Choroid plexus epithelial cell (primary cell): ENCODE results near the gene MFSD11.

Source experiments
- DNase-seq: peaks from one replicate; pipeline ENCODE4 v3.0.0-alpha.2; 2010; ENCODE audit warnings: low read depth
- H3K4me3 ChIP-seq: 2 replicates; pipeline ENCODE4 v1.5.1; 2011; ENCODE audit warnings: low read depth, mild to moderate bottlenecking, control low read depth, low read length, moderate library complexity
- TF ChIP-seq, protein P1 (sequence below): conservative IDR thresholded peaks from 2 replicates; pipeline ENCODE4 v1.5.1; 2011; ENCODE audit warnings: low read depth, mild to moderate bottlenecking, control low read depth, inconsistent platforms, low read length, moderate library complexity

MFSD11 gene

DNA sequence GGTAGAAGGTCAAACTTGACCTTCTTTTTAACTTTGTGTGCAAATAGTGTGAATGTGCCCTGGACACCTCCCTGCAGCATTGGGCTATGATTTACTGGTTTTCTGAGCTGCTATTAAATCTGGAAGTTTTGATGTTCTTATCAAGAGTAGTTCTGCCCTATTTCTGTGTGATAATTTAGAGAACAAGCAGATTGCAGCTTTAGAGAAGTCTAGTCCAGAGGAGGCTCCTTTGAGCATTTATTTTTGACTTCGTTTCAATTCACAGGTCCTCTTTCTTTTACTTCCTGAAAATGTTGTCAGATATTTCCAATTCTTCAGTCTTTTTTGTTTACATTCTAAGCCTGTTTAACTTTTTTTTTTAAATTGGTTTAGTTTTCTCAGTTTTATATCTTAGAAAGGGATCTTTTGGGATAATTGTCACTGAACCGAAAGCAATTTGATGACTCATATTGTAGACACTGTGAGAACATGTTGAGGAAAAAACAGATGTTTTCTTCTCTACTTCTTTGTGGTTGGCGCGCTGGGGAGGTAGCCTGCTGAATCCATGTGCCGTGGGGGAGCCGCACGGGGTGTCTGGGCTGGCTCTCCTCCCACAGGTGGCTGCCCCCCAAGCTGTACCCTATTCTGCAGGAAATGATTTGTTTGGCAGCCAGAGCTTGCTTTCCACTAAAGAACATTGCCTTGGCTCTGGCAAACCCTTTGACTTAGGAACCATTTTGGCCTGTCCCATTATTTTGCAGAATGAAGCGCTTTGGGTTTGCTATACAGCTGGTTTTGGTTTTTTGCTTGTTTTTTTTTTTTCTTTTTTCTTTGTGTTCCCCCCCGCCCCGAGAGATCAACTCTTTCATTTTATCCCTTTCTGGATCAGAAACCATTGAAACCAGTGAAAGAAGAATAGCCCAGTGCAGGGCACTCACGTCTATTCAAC is 53.4 kb downstream of the MFSD11 start:
- peak overlapping the region; percentile 12 for H3K4me3 ChIP-seq
- TF ChIP-seq, protein P1, sequence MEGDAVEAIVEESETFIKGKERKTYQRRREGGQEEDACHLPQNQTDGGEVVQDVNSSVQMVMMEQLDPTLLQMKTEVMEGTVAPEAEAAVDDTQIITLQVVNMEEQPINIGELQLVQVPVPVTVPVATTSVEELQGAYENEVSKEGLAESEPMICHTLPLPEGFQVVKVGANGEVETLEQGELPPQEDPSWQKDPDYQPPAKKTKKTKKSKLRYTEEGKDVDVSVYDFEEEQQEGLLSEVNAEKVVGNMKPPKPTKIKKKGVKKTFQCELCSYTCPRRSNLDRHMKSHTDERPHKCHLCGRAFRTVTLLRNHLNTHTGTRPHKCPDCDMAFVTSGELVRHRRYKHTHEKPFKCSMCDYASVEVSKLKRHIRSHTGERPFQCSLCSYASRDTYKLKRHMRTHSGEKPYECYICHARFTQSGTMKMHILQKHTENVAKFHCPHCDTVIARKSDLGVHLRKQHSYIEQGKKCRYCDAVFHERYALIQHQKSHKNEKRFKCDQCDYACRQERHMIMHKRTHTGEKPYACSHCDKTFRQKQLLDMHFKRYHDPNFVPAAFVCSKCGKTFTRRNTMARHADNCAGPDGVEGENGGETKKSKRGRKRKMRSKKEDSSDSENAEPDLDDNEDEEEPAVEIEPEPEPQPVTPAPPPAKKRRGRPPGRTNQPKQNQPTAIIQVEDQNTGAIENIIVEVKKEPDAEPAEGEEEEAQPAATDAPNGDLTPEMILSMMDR = no peak
- DNase-seq = peak; percentile 70

DNA sequence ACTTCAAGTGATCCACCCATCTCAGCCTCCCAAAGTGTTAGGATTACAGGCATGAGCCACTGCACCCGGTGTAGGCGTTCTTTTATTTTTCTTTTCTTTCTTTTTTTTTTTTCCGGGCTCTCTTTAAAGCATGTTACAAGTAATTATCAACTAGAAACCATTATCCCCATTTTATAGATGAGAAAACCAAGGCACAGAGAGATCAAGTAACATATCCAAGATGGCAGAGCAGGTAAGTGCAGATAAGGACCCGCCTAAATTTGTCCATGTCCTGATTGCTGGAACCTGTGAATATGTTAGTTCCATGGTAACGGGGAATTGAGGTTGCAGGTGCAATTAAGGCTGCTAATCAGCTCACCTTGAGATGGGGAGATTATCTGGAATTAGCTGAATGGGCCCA is 54.4 kb downstream of the MFSD11 start:
- H3K4me3 ChIP-seq = no peak overlapping the region
- no peak for DNase-seq
- TF ChIP-seq, protein P1 = no peak

DNA sequence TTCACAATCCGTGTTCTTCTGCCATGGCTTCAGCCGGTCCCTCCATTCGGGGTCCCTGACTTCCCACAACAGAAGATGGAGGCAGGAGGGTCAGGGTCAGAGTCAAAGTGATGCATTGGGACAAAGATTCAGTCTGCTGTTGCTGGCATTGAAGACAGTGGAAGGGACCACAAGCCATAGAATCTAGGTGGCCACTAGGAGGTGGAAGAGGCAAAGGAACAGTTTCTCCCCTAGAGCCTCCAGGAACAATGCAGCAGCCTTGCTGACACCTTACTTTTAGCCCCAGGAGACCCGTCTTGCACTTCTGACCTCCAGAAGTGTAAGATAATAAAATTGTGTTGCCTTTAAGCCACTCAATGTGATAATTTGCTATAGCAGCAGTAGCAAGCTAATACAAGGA is 55.9 kb downstream of the MFSD11 start:
- H3K4me3 ChIP-seq = no peak overlapping the region
- peak; percentile 53 for DNase-seq
- TF ChIP-seq, protein P1 = peak; percentile 71

DNA sequence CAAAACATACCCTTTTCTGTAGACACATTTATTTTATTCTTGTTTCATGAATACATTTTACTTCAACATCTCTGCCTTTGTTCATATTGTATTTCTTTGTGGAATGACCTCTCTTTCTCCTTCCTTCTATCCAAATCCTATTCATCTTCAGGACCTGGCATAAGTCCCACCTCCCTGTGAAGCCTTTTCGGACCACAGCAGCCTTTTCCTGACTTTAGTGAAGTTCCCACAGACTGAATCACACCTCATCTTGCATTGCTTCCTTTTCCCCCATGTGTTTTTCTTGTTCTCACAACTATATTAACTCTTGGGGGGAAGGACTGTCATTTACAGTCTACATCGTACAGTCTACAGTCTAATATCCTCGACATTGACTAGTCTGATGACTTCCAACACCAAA is 58.2 kb downstream of the MFSD11 start:
- TF ChIP-seq, protein P1 = no peak
- no peak for DNase-seq
- H3K4me3 ChIP-seq = no peak overlapping the region

DNA sequence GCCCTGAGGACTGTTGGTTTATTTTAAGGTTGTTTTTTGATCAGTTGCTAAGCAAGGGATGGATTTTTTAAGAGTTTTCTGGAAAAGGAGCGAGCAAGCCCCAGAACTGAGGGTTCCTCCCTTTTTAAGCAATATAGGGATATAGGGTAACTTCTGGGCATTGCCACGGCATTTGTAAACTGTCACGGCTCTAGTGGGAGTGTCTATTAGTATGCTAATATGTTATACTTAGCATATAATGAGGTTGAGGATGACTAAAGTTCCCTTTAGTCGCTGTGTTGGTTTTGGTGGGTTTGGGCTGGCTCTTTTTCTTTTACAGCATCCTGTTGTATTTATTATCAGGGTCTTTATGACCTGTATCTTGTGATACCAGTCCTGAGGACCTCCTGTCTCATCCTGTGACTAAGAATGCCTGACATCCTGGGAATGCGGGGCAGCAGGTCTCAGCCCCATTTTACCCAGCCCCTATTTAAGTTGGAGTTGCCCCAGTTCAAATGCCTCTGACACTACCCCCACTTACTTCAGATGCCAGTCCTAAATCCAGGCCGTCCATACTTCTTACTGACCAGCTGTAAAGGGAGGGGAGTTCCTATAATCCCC is 59.4 kb downstream of the MFSD11 start:
- DNase-seq = no peak
- H3K4me3 ChIP-seq = no peak overlapping the region
- TF ChIP-seq, protein P1 = no peak

DNA sequence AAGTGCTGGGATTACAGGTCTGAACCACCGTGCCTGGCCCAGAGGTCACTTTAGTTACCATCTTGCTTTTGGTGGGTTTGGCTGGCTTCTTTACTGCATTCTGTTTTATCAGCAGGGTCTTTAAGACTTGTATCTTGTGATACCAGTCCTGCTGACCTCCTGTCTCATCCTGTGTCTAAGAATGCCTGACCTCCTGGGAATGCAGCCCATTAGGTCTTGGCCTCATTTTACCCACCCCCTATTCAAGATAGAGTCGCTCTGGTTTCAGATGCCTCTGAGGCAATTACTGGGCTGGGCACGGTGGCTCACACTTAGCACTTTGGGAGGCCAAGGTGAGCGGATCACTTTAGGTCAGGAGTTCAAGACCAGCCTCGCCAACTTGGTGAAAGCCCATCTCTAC is 63.8 kb downstream of the MFSD11 start:
- H3K4me3 ChIP-seq = no peak overlapping the region
- TF ChIP-seq, protein P1 = no peak
- no peak for DNase-seq
